HG03108 (cell line): ENCODE results near the gene RAPGEF3.

Experiments used
- ATAC-seq: cut with Tn5 transposase; IDR thresholded peaks from one replicate; pipeline ENCODE4 v1.9.1; 2021; ENCODE audit warnings: moderate library complexity; ENCODE audit not compliant: unreplicated experiment

Gene RAPGEF3

GRCh38 chr12:47745485-47746041 lies 13.1 kb downstream of the RAPGEF3 start:
- ATAC-seq, result no peak

GRCh38 chr12:47744778-47745436 lies 13.8 kb downstream of the RAPGEF3 start:
- ATAC-seq, result no peak

GRCh38 chr12:47744005-47744651 lies 14.6 kb downstream of the RAPGEF3 start:
- no peak for ATAC-seq

GRCh38 chr12:47743311-47743860 lies 15.3 kb downstream of the RAPGEF3 start:
- ATAC-seq, result no peak

GRCh38 chr12:47742253-47742825 lies 16.3 kb downstream of the RAPGEF3 start:
- no peak for ATAC-seq

GRCh38 chr12:47741340-47741703 lies 17.4 kb downstream of the RAPGEF3 start:
- peak; percentile 38 for ATAC-seq

GRCh38 chr12:47740606-47741339 lies 17.9 kb downstream of the RAPGEF3 start:
- peak; percentile 56 for ATAC-seq

GRCh38 chr12:47739979-47740378 lies 18.7 kb downstream of the RAPGEF3 start:
- ATAC-seq, result peak; percentile 64

- ATAC-seq, result no peak
These were observed 19.4 kb downstream of the RAPGEF3 start for GRCh38 chr12:47739297-47739696.

GRCh38 chr12:47737936-47738594 lies 20.6 kb downstream of the RAPGEF3 start:
- no peak for ATAC-seq

GRCh38 chr12:47736877-47737676 lies 21.6 kb downstream of the RAPGEF3 start:
- ATAC-seq, result no peak

GRCh38 chr12:47736216-47736615 lies 22.5 kb downstream of the RAPGEF3 start:
- no peak for ATAC-seq

- ATAC-seq, result no peak
These were observed 23.0 kb downstream of the RAPGEF3 start for GRCh38 chr12:47735649-47736048.

- no peak for ATAC-seq
These were observed 23.8 kb downstream of the RAPGEF3 start for GRCh38 chr12:47734725-47735480.

GRCh38 chr12:47733142-47733541 lies 25.5 kb downstream of the RAPGEF3 start:
- no peak for ATAC-seq

GRCh38 chr12:47732504-47732903 lies 26.2 kb downstream of the RAPGEF3 start:
- ATAC-seq, result no peak

GRCh38 chr12:47731723-47732122 lies 27.0 kb downstream of the RAPGEF3 start:
- ATAC-seq, result no peak

- ATAC-seq, result no peak
These were observed 28.3 kb downstream of the RAPGEF3 start for GRCh38 chr12:47730341-47730744.

GRCh38 chr12:47729233-47729632 lies 29.4 kb downstream of the RAPGEF3 start:
- ATAC-seq, result no peak
